Globus pallidus (tissue), 1 donor: ENCODE results near the gene CALB2.

Source experiments
- DNase-seq: peaks from one replicate; pipeline ENCODE4 v3.0.0-alpha.2; 2015; ENCODE audit warnings: low spot score

Gene CALB2

DNA sequence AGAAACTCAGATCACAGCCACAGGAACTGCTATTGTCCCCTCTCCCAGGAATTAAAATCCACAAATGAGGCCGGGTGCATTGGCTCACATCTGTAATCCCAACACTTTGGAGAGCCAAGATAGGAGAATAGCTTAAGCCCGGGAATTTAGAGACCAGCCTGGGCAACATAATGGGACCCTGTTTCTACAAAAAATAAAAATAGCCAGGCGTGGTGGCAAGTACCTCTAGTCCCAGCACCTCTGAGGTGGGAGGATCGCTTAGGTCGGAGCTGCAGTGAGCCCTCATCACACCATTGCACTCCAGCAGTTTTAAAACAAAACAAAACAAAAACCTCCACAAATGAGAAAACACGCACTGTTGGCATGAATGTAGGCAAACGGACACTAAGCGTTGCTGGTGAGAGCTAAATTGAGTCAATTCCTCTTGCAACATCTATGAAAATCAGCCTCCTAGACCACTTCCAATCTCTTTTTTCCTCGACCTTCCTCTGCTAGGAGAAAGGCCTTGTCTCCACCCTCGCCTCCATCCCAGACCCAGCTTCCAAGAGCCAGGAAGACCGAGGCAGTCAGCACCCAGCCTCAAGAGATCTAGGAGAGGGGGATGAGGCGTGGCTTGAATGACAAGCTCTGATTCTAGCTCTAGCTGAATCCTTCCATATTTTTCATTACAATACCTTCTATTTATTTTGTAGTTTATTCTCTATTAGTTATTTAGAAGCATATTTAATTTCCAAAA, 68.5 kb downstream of the CALB2 start:
- DNase-seq = no peak

DNA sequence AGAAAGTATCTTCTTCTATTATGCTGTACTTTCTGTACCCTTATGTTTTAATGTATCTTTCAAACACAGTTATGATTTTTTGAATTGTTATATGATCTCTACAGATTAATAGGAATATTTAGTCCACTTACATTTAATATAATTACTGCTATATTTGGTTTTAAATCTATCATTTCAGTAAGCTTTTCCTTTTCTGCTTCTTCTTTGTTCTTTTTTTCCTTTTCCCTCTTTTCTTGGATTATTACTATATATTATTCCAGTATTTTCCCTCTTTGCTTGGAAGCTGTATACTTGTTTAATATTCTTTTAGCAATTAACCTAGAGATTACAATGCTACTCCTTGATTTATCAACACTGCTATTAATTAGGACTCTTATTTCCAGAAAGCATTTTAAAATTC, 69.9 kb downstream of the CALB2 start:
- no peak for DNase-seq

DNA sequence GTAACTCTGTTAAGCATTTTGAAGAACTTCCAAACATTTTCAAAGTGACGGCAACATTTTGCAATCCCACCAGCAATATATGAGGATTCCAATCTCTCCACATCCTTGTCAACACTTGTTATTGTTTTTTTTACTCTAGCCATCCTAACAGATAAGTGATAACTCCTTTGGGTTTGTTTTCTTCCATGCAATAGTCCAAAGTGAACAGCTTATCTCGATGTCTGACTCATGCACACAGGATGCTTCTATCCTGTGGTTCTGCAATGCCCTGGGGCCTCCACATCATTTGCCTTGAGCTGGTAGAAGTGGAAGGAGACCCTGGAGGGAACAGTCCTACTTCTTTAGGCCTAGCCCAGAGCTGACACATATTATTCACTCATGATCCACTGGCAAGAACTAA, 70.4 kb downstream of the CALB2 start:
- no peak for DNase-seq

DNA sequence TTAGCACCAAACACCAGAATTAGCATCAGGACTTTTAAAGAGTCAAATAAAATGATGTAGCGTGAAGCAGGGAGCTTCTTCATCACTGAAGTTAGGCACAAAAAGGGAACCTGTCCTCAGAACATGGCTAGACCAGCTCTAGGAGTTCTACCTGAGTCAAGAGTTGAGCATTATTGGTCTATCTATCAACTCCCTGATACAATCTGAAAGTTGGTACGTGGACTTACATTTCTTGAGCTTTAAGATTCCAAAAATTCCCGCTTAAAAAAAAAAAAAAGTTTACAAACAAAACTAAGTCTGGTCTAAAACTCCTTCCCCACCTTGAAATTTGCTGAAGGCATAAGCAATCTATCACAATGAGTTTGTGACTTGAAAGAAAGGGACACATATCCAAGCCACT, 71.1 kb downstream of the CALB2 start:
- DNase-seq = no peak

DNA sequence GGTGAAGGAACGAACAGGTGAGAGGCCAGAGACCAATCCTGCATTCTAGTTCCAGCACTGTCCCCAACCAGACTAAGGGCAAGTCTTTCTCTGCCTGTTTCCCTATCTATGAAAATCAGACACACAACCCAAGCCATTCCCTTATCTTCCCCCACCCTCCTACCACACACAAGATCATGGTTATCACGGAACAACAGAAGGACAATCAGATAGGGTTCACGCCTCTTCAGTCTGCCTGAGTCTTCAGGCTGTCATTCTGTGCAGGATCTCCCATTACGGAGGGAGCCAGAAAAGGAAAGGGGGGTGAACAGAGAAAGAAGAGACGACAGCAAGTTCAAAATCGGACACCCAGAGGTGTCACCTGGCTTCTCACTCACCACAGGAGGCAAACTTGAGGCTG, 72.2 kb downstream of the CALB2 start:
- no peak for DNase-seq

DNA sequence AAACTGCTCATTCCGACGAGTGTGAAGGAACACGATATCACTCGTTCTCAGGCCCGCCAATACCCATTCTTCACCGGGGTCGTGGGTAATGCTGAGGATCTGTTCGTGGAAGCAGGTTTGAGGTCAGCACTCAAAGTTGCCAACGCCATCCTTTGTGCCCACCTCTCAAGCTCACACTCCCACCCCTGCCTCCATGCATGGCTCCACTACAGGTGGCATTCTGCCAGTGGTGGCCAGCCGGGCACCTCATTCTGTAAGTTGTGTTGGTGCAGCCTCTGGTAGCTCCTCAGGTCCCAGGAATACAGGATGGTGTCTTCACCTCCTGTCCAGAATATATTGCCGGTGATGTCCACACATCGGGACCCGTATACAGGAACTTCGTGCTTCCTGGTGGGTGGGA, 72.7 kb downstream of the CALB2 start:
- DNase-seq = no peak

DNA sequence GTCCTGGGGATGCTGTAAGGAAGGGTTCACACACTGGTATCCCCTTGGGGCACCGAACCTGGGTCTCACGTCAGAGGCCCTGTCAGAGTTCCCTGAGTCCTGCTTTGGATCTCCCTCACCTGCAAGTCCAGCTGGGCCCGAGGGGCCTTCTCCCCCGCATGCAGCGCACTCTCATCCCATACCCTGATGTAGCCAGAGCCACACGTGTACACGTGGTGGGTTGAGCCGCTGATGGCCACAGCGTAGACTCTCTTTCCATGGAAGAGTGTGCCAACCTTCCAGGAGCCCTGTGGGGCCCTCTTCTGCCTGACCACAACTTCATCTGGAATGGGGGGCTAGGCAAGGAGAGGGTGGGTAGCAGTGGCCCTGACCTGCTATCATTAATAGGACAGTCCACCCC, 73.5 kb downstream of the CALB2 start:
- DNase-seq = no peak

DNA sequence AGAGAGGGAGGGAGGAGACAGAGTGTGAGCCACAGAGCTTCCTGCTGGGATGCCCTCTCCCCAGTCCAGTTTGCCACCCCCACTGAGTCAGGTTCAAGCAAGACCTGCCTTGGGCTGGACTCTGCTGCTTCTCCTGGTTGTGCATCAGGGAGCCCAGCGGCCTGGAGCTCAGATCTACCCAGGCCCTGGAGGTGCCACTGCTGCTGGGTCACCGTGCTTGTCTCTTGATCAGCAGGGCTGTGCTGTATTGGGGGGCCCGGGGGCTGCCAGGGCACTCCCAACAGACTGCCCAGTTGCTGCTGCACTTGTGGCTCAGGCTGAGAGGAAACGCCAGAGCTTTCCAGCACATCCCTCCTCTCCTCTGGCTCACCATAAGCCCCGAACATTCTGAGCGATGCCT, 74.4 kb downstream of the CALB2 start:
- DNase-seq = no peak

DNA sequence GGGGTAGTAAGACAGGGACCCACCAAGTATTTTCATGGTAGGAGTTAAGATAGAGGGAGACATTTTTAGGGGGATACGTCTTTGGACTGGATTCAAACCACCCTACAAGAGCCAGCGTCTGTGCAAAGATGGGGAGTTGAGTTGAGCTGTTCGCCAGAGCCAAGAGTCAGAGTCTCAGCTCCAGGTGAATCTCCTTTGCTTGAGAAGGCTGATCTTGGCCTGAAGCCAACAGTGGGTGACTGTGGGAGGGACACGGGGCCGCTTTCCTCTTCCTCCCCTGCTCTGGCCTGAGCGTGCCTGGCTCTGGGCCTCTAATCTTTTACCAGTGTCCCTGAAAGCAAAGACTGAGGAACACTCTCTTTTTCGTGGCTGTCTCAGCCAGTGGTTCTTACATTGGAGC, 78.0 kb downstream of the CALB2 start:
- no peak for DNase-seq

DNA sequence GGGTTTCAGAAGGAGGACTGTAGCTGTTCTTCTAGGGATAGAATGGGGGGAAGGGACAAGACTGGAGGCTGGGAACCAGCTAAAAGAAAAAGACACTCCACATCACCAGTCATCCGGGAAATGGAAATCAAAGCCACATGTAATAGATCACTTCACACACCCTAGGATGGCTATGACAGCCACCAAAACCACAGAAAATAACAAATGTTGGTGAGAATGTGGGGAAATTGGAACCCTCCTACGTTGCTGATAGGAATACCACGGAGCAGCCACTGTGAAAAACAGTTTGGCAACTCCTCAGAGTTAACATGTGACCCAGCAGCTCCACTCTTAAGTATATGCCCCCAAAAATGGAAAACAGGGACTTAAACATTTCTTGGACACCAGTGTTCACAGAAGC, 81.0 kb downstream of the CALB2 start:
- DNase-seq = no peak
